Gastroesophageal sphincter (tissue), 3 donors: Measurements from ENCODE around the gene PTPRN2.

ENCODE experiments used
- POLR2A ChIP-seq, 2 donors: fragments of 450-650 bp; IDR thresholded peaks; one replicate each; pipeline ENCODE4 v1.6.1; 2017; ENCODE audit warnings: antibody characterized with exemption in 2 of 2, mild to moderate bottlenecking in 2 of 2, moderate library complexity in 1 of 2
- TF ChIP-seq, protein P1 (sequence below), 4 experiments: fragments of 200-600 bp in 2 of 4; fragments of 450-650 bp in 2 of 4; sonication (generic) in 1 of 4; IDR thresholded peaks; one replicate each; pipeline ENCODE4 v1.5.1; 2017 to 2019; ENCODE audit warnings: antibody characterized with exemption in 4 of 4, mild to moderate bottlenecking in 2 of 4, moderate library complexity in 2 of 4

GRCh38 chr7:157944734-157945291 is 642.8 kb downstream of the PTPRN2 start:
- TF ChIP-seq, protein P1, sequence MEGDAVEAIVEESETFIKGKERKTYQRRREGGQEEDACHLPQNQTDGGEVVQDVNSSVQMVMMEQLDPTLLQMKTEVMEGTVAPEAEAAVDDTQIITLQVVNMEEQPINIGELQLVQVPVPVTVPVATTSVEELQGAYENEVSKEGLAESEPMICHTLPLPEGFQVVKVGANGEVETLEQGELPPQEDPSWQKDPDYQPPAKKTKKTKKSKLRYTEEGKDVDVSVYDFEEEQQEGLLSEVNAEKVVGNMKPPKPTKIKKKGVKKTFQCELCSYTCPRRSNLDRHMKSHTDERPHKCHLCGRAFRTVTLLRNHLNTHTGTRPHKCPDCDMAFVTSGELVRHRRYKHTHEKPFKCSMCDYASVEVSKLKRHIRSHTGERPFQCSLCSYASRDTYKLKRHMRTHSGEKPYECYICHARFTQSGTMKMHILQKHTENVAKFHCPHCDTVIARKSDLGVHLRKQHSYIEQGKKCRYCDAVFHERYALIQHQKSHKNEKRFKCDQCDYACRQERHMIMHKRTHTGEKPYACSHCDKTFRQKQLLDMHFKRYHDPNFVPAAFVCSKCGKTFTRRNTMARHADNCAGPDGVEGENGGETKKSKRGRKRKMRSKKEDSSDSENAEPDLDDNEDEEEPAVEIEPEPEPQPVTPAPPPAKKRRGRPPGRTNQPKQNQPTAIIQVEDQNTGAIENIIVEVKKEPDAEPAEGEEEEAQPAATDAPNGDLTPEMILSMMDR (IDR thresholded peaks at IDR 0.05): no peak
- TF ChIP-seq POLR2A (IDR thresholded peaks at IDR 0.05): no peak
